Renal pelvis (tissue), 12 donors: ENCODE measurements around the gene DNAJA1. TPM values are rescaled to one million over a fixed set of nuclear protein-coding genes. Genes with fewer than 3 reads are reported as not detected.
"Not testable (repeated sequence)": the region's sequence is repeated elsewhere in the genome, so short reads cannot be mapped to it uniquely, and the experiment has no call there.

Experiments
- DNase-seq: peaks from one replicate; pipeline ENCODE4 v3.0.0-alpha.2; 2013
- long read RNA-seq, 16 experiments: transcript quantifications; one replicate each; lab custom pipeline, GENCODE V29; 2026
- polyA plus RNA-seq, 3 donors: library from polyadenylated mRNA; unstranded; fragments of 120-200 nt; gene quantifications; one replicate each; pipeline ENCODE4 v1.2.1, GENCODE V29; 2013; ENCODE audit not compliant: insufficient read length in 3 of 3

DNAJA1 gene
- polyA plus RNA-seq = 100 to 1,000 TPM; 209 to 268 (median 237) TPM
- long read RNA-seq, donor 1, transcript DNAJA1-201 (9 exons, 2,381 nt) = major isoform, 119 of 349 reads
- long read RNA-seq, donor 1, partial matches to known transcripts = 214 of 349 reads
- long read RNA-seq, donor 1, other reads (novel, unspliced or antisense) = 16 of 349 reads
- long read RNA-seq, donor 2, transcript DNAJA1-201 (9 exons, 2,381 nt) = major isoform, 155 of 441 reads
- long read RNA-seq, donor 2, partial matches to known transcripts = 279 of 441 reads
- long read RNA-seq, donor 2, other reads (novel, unspliced or antisense) = 7 of 441 reads
- long read RNA-seq, donor 3, transcript DNAJA1-201 (9 exons, 2,381 nt) = major isoform, 82 of 270 reads
- long read RNA-seq, donor 3, partial matches to known transcripts = 181 of 270 reads
- long read RNA-seq, donor 3, other reads (novel, unspliced or antisense) = 7 of 270 reads
- long read RNA-seq, donor 4, transcript DNAJA1-201 (9 exons, 2,381 nt) = major isoform, 114 of 348 reads
- long read RNA-seq, donor 4, partial matches to known transcripts = 229 of 348 reads
- long read RNA-seq, donor 4, other reads (novel, unspliced or antisense) = 5 of 348 reads
- long read RNA-seq, donor 5, transcript DNAJA1-201 (9 exons, 2,381 nt) = major isoform, 59 of 163 reads
- long read RNA-seq, donor 5, partial matches to known transcripts = 103 of 163 reads
- long read RNA-seq, donor 5, other reads (novel, unspliced or antisense) = 0 of 163 reads
- long read RNA-seq, donor 6, transcript DNAJA1-201 (9 exons, 2,381 nt) = major isoform, 123 of 318 reads
- long read RNA-seq, donor 6, partial matches to known transcripts = 195 of 318 reads
- long read RNA-seq, donor 6, other reads (novel, unspliced or antisense) = 0 of 318 reads
- long read RNA-seq, donor 7, transcript DNAJA1-201 (9 exons, 2,381 nt) = major isoform, 62 of 260 reads
- long read RNA-seq, donor 7, partial matches to known transcripts = 198 of 260 reads
- long read RNA-seq, donor 7, other reads (novel, unspliced or antisense) = 0 of 260 reads
- long read RNA-seq, donor 8, transcript DNAJA1-201 (9 exons, 2,381 nt) = major isoform, 42 of 113 reads
- long read RNA-seq, donor 8, partial matches to known transcripts = 71 of 113 reads
- long read RNA-seq, donor 8, other reads (novel, unspliced or antisense) = 0 of 113 reads
- long read RNA-seq, donor 9, transcript DNAJA1-201 (9 exons, 2,381 nt) = major isoform, 113 of 347 reads
- long read RNA-seq, donor 9, partial matches to known transcripts = 219 of 347 reads
- long read RNA-seq, donor 9, other reads (novel, unspliced or antisense) = 15 of 347 reads
- long read RNA-seq, donor 10, transcript DNAJA1-201 (9 exons, 2,381 nt) = major isoform, 79 of 242 reads
- long read RNA-seq, donor 10, partial matches to known transcripts = 163 of 242 reads
- long read RNA-seq, donor 10, other reads (novel, unspliced or antisense) = 0 of 242 reads
- long read RNA-seq, donor 11, transcript DNAJA1-201 (9 exons, 2,381 nt) = major isoform, 43 of 152 reads
- long read RNA-seq, donor 11, partial matches to known transcripts = 109 of 152 reads
- long read RNA-seq, donor 11, other reads (novel, unspliced or antisense) = 0 of 152 reads
- long read RNA-seq, donor 12, transcript DNAJA1-201 (9 exons, 2,381 nt) = major isoform, 170 of 636 reads
- long read RNA-seq, donor 12, partial matches to known transcripts = 446 of 636 reads
- long read RNA-seq, donor 12, other reads (novel, unspliced or antisense) = 20 of 636 reads
- long read RNA-seq, donor 13, transcript DNAJA1-201 (9 exons, 2,381 nt) = major isoform, 28 of 187 reads
- long read RNA-seq, donor 13, partial matches to known transcripts = 159 of 187 reads
- long read RNA-seq, donor 13, other reads (novel, unspliced or antisense) = 0 of 187 reads
- long read RNA-seq, donor 14 = 0 reads
- long read RNA-seq, donor 15, transcript DNAJA1-201 (9 exons, 2,381 nt) = major isoform, 134 of 319 reads
- long read RNA-seq, donor 15, partial matches to known transcripts = 185 of 319 reads
- long read RNA-seq, donor 15, other reads (novel, unspliced or antisense) = 0 of 319 reads
- long read RNA-seq, donor 16, transcript DNAJA1-201 (9 exons, 2,381 nt) = major isoform, 125 of 350 reads
- long read RNA-seq, donor 16, partial matches to known transcripts = 220 of 350 reads
- long read RNA-seq, donor 16, other reads (novel, unspliced or antisense) = 5 of 350 reads

GRCh38 chr9:33024966-33025571 is at the start of gene DNAJA1:
Gene DNAJA1 (plus strand): TSS chr9:33025273. CDS start chr9:33026485, 1,212 bp downstream.
- peak; percentile 94 for DNase-seq

- DNase-seq = no peak
Observed at GRCh38 chr9:32978051-32978450, 47.0 kb upstream of the DNAJA1 start.

- no peak for DNase-seq
Observed at GRCh38 chr9:32986971-32987370, 38.1 kb upstream of the DNAJA1 start.

- no peak for DNase-seq
Observed at GRCh38 chr9:32989660-32990059, 35.4 kb upstream of the DNAJA1 start.

- no peak for DNase-seq
Observed at GRCh38 chr9:32991897-32992594, 33.0 kb upstream of the DNAJA1 start.

GRCh38 chr9:32992595-32993238 is 32.4 kb upstream of the DNAJA1 start:
- DNase-seq = no peak

- DNase-seq = not testable (repeated sequence)
Observed at GRCh38 chr9:33000682-33001055, 24.4 kb upstream of the DNAJA1 start.

- not testable (repeated sequence) for DNase-seq
Observed at GRCh38 chr9:33005335-33005734, 19.7 kb upstream of the DNAJA1 start.

- no peak for DNase-seq
Observed at GRCh38 chr9:33007755-33008154, 17.3 kb upstream of the DNAJA1 start.

GRCh38 chr9:33011831-33012230 is 13.2 kb upstream of the DNAJA1 start:
- no peak for DNase-seq

GRCh38 chr9:33012328-33013069 is 12.6 kb upstream of the DNAJA1 start:
- no peak for DNase-seq

GRCh38 chr9:33013962-33014664 is 11.0 kb upstream of the DNAJA1 start:
- DNase-seq = no peak

GRCh38 chr9:33014665-33015014 is 10.4 kb upstream of the DNAJA1 start:
- DNase-seq = no peak

GRCh38 chr9:33017283-33018041 is 7.6 kb upstream of the DNAJA1 start:
- DNase-seq = no peak

GRCh38 chr9:33019797-33020196 is 5.3 kb upstream of the DNAJA1 start:
- DNase-seq = no peak

GRCh38 chr9:33022303-33022702 is 2.8 kb upstream of the DNAJA1 start:
- DNase-seq = no peak
